ENCODE results near the gene CYP39A1. TPM values are rescaled to one million over a fixed set of nuclear protein-coding genes. Genes with fewer than 3 reads are reported as not detected.
A peak's percentile ranks its signal among the peaks of the same experiment; 100 is the strongest.

The CYP39A1 gene
- total and polyA plus RNA-seq, 9 donors, result 9.0 to 22.9 (median 15.0) TPM

DNA sequence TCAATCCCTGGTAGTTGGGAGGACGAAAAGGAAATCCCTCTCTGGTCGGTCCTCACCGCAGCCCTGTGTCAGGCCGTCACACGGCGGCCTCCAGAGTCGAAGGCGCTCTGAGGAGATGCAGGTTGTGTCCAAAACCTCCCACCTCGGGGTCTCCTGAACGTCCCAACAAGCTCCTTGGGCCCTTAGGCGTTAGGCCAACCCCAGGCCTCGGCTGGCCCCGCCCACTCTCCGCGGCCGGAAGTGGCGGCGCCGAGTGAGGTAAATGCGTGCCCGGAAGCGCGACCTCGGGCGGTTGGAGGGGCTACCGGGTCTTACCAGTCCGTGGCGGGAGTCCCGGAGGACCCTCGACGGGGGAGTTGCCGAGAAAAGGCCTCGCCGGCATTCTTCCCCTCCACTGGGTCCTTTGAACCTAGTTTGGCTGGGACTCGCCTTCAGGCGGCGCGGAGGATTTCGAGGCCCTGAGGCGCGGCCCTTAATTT is 35.0 kb upstream of the CYP39A1 start, which contains the start of gene TDRD6:
Gene TDRD6 (plus strand): TSS at position 267 of the 479 bp plus-strand sequence. CDS start 244 bp downstream, outside the sequence.
- intact Hi-C loops (cut with DNase I), result loop anchor here in 1 of 4 donors (5.0 kb wide), 1 partner anchor 965 kb away; no protein-coding TSS in a partner anchor
- WGBS, 3 donors, result 87 to 93% (median 90%) methylated on average over 41 of the region's 41 CpGs
- no peak within 1 kb of the TSS for H3K27ac ChIP-seq
- no peak for TF ChIP-seq EP300 (IDR thresholded peaks at IDR 0.05)
- TF ChIP-seq, protein P1, sequence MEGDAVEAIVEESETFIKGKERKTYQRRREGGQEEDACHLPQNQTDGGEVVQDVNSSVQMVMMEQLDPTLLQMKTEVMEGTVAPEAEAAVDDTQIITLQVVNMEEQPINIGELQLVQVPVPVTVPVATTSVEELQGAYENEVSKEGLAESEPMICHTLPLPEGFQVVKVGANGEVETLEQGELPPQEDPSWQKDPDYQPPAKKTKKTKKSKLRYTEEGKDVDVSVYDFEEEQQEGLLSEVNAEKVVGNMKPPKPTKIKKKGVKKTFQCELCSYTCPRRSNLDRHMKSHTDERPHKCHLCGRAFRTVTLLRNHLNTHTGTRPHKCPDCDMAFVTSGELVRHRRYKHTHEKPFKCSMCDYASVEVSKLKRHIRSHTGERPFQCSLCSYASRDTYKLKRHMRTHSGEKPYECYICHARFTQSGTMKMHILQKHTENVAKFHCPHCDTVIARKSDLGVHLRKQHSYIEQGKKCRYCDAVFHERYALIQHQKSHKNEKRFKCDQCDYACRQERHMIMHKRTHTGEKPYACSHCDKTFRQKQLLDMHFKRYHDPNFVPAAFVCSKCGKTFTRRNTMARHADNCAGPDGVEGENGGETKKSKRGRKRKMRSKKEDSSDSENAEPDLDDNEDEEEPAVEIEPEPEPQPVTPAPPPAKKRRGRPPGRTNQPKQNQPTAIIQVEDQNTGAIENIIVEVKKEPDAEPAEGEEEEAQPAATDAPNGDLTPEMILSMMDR (IDR thresholded peaks at IDR 0.05), result no peak
- TF ChIP-seq POLR2A (IDR thresholded peaks at IDR 0.05), result no peak
- H3K4me1 ChIP-seq (ENCODE audit: insufficient read depth), result no peaks in the 10 kb centered on the region
- DNase-seq, result peak in 2 of 5 donors; percentile 16 to 31
- no peaks in the 10 kb centered on the region for H3K36me3 ChIP-seq
- no peaks in the 10 kb centered on the region for H3K9me3 ChIP-seq
- H3K4me3 ChIP-seq, result no peak within 1 kb of the TSS
- no peaks in the 10 kb centered on the region for H3K27me3 ChIP-seq

DNA sequence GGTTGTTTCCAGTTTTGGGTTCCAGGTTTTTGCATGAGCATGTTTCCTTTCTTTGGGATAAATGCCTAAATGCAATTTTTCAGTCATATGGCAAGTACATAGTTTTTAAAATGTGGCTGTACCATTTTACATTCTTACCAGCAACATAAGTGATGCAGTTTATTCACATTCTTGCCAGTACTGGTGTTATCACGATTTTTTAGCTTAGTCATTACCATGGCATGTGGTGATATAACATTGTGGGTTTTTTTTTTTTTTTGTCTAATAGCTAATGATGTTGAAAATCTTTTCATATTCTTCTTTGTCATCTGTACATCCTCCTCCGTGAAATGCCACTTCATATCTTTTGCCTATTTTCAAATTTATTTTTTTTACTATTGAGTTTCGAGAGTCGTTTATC is 32.2 kb upstream of the CYP39A1 start:
- Histone ChIP-seq H3K27me3 (no peaks in the 10 kb centered on the region), H3K4me1 (ENCODE audit: insufficient read depth) (no peaks in the 10 kb centered on the region), H3K4me3 (no peak overlapping the region), H3K36me3 (no peaks in the 10 kb centered on the region), H3K27ac (no peak overlapping the region), H3K9me3 (no peaks in the 10 kb centered on the region)
- TF ChIP-seq EP300 (IDR thresholded peaks at IDR 0.05) (no peak), POLR2A (IDR thresholded peaks at IDR 0.05) (no peak)
- TF ChIP-seq, protein P1 (IDR thresholded peaks at IDR 0.05), result no peak
- 51 to 68% (median 54%) methylated on average over 4 of the region's 4 CpGs for WGBS, 3 donors
- intact Hi-C loops (cut with DNase I), result loop anchor here in 1 of 4 donors (5.0 kb wide), 1 partner anchor 962 kb away; no protein-coding TSS in a partner anchor
- DNase-seq, result no peak

DNA sequence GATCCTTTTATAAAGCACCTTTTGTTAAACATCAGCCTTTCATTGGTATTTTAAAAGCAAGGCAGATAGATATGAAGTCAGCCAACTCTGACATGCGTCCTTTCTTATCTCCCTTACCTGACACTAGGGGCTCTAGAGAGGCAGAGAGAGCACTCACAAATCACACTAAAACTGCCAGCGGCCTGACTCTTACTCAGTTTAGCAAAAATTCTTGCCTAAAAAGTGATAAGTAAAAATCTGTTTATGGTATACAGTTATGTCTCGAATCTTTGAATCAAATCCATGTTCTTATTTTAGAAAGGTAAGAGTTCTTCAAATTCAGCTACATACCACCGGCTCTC is 24.7 kb upstream of the CYP39A1 start:
- Histone ChIP-seq H3K9me3 (no peaks in the 10 kb centered on the region), H3K27ac (no peak overlapping the region), H3K36me3 (no peaks in the 10 kb centered on the region), H3K4me3 (no peak overlapping the region), H3K27me3 (no peaks in the 10 kb centered on the region), H3K4me1 (ENCODE audit: insufficient read depth) (no peaks in the 10 kb centered on the region)
- 82 to 90% (median 88%) methylated on average over 4 of the region's 4 CpGs for WGBS, 3 donors
- intact Hi-C loops (cut with DNase I), result no loop called here
- no peak for DNase-seq
- TF ChIP-seq, protein P1 (IDR thresholded peaks at IDR 0.05), result no peak
- TF ChIP-seq POLR2A (IDR thresholded peaks at IDR 0.05) (no peak), EP300 (IDR thresholded peaks at IDR 0.05) (no peak)

DNA sequence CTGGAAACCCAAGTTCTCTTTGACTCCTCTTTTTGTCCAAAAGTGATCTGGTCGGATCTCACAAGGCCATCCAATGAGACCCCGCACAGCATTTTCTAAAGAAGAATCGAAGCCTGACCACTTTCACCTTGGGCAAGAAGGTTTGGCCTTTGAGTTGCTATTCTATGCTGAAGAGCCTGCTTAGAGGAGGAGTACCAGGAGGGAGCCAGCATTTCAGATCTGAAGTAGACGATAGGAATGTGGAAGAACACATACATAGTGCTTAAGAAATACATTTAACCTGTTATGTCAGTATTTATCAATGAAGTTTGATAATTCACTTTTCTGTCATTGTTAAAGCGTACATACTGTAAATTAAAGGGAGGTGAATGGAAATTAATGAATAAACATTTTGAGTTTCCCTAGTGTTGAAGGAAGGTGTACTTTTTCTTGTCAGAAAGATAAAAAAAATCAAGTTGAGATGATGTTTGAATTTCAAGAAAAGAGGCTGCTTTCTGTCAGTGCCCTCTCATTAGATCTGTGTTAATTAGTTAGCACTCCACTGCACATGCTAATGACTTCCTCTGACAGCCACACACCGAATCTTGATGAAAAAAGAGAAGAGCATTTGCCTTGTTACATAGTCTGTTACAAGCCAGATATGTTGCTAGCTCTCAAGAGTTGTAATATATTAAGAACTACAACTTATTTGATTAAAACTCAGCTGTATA is 24.1 kb upstream of the CYP39A1 start:
- H3K36me3 ChIP-seq, result no peaks in the 10 kb centered on the region
- no peaks in the 10 kb centered on the region for H3K27me3 ChIP-seq
- no peak for DNase-seq
- intact Hi-C loops (cut with DNase I), result no loop called here
- 83 to 87% (median 85%) methylated on average over 6 of the region's 6 CpGs for whole genome bisulfite sequencing, 3 donors
- no peaks in the 10 kb centered on the region for H3K4me1 ChIP-seq (ENCODE audit: insufficient read depth)
- H3K4me3 ChIP-seq, result no peak overlapping the region
- TF ChIP-seq, protein P1 (IDR thresholded peaks at IDR 0.05), result no peak
- TF ChIP-seq EP300 (IDR thresholded peaks at IDR 0.05), result no peak
- TF ChIP-seq POLR2A (IDR thresholded peaks at IDR 0.05), result no peak
- H3K27ac ChIP-seq, result no peak overlapping the region
- H3K9me3 ChIP-seq, result no peaks in the 10 kb centered on the region
